GOT3 (cell line): Measurements from ENCODE around the gene FCER2.
"Not testable (repeated sequence)": the region's sequence is repeated elsewhere in the genome, so short reads cannot be mapped to it uniquely, and the experiment has no call there.

Source experiments
- DNase-seq: peaks from one replicate; lab custom pipeline; 2025; ENCODE audit warnings: mixed read lengths; lab: John Stamatoyannopoulos, UW

FCER2 gene, protein sequence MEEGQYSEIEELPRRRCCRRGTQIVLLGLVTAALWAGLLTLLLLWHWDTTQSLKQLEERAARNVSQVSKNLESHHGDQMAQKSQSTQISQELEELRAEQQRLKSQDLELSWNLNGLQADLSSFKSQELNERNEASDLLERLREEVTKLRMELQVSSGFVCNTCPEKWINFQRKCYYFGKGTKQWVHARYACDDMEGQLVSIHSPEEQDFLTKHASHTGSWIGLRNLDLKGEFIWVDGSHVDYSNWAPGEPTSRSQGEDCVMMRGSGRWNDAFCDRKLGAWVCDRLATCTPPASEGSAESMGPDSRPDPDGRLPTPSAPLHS

GRCh38 chr19:7701654-7702457 is at the start of gene FCER2:
TSS of gene FCER2 (minus strand) at chr19:7702131. CDS start at chr19:7699760, 2,371 bp downstream.
- DNase-seq = no peak

- DNase-seq = no peak
Observed at GRCh38 chr19:7751157-7751783, 49.3 kb upstream of the FCER2 start.

GRCh38 chr19:7748756-7749155 is 46.8 kb upstream of the FCER2 start:
- no peak for DNase-seq

GRCh38 chr19:7748171-7748570 is 46.2 kb upstream of the FCER2 start:
- no peak for DNase-seq

- no peak for DNase-seq
Observed at GRCh38 chr19:7746903-7747884, 45.3 kb upstream of the FCER2 start, which contains the start of gene CD209. TSS of gene CD209 (minus strand) at chr19:7747534. CDS start at chr19:7747511, 23 bp downstream.

DNA sequence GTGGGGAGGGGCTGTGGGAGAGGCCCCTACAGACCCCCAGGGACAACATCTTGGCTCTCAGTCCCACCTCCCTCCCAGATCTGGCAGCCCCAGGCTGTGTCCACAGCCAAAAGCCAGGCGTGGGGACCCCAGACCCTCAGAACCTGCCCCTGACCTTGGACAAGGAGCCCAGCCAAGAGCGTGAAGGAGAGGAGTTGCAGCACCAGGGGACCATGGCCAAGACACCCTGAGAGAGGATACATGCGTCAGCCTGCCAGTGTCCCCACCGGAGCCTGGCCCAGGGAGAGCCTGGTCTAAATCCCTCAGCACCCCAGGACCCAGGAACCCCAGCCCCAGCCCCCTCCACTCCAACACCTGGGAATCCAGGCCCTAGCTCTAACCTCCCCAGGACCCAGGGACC is 44.4 kb upstream of the FCER2 start:
- DNase-seq = not testable (repeated sequence)

DNA sequence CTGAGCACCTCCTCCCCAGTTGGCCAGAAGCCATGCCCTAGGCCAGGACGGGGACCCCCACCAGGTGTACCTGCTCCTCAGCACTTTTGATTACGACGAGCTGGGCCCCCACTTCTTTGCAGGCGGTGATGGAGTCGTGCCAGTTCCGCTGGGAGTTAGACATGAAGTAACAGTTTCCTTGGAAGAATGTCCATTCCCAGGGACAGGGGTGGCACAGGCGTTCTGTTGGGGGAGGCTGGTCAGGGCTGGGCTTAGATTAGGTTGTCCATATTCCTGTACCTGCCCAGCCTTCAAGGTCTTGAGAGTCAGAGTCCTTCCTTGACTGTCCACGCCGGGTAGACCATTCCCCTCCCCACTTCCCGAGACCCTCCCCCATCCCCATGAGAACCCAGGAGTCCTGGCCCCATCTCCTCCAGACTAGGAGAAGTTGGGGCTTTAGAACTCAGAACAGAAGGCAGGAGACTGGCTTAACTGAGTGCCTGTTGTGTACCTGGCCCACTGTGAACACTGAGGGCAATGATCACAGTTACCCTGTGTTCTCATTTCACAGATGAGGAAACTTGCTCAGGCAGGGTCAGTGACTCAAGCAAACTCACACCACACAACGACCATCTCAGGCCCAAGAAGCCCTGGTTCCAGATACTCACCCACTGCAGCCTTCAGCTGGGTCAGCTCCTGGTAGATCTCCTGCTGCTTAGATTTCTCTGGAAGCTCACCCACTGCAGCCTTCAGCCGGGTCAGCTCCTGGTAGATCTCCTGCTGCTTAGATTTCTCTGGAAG is 43.1 kb upstream of the FCER2 start:
- DNase-seq = no peak

DNA sequence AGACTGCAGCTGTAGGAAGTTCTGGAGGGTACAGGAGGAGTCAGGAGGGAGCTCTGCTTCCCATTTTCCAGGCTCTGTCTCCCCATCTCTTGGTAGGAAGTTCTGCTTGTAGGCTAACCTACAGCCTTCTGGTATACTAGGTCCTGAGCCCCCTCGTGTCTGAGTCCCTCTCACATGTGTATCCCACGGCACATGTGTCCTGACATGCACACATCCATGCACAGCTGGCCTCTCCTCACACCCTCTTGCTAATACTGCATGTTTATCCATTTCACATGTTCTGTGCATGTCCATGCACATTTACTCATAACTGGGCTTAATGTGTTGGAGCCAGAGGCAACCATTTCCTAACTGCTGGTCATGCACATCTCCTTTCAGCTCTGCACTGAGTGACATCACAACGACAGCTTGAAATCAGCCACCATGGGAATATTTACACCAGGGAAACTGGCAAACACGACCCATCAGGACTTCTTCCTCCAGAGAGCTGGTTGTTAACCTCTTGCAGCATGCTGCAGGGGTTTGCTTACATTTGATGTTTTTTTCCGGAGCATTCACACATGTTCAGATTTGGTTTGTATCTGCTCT is 42.4 kb upstream of the FCER2 start:
- no peak for DNase-seq

- no peak for DNase-seq
Observed at GRCh38 chr19:7743425-7743841, 41.5 kb upstream of the FCER2 start.

- DNase-seq = no peak
Observed at GRCh38 chr19:7742991-7743390, 41.1 kb upstream of the FCER2 start.

- no peak for DNase-seq
Observed at GRCh38 chr19:7742575-7742974, 40.6 kb upstream of the FCER2 start.

DNA sequence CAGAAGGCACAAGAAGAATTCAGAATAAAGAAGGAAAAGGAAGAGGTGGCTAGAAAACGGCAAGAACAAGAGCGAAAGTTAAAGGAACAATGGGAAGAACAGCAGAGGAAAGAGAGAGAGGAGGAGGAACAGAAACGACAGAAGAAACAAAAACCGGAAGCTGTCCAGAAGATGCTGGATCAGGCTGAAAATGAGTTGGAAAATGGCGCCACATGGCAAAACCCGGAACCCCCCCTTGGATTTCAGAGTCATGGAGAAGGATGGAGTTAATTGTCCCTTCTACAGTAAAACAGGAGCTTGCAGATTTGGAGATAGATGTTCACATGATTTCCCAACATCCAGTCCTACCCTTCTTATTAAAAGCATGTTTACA is 38.7 kb upstream of the FCER2 start:
- no peak for DNase-seq

DNA sequence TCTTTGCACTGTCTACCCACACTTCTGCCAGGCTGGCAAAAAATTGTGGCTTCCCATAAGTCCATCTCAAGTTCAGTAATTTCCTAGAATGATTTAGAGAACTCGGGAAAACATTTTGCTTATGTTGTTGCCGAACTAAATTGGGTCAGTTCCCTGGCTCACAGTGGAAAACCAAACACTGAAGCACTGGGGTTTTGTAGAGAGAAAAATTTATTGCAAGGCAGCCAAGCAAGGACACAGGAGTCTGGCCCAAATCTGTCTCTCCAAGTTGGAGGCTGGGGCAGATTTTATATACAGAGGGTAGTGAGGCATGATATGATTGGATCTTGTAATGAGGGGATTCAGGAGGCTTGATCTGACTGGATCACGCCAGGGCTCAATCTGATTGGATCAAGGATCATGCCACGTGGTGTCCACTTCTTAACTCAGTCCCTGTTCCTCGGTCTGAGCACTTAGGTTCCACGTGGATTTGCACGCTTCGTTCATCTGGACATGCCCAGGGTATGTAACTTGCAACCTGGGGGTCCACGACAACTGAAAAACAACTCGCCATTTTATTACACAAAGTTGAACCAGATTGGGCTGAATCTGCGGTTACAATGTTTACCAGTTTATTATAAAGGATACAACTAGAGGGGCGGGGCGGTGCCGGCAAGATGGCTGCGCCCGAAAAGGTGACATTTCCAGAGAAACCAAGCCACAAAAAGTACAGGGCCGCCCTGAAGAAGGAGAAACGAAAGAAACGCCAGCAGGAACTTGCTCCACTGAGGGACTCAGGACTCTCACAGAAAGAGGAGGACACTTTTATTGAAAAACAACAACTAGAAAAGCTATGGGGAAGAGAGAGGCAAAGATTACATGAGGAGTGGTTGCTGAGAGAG is 38.1 kb upstream of the FCER2 start:
- DNase-seq = no peak

DNA sequence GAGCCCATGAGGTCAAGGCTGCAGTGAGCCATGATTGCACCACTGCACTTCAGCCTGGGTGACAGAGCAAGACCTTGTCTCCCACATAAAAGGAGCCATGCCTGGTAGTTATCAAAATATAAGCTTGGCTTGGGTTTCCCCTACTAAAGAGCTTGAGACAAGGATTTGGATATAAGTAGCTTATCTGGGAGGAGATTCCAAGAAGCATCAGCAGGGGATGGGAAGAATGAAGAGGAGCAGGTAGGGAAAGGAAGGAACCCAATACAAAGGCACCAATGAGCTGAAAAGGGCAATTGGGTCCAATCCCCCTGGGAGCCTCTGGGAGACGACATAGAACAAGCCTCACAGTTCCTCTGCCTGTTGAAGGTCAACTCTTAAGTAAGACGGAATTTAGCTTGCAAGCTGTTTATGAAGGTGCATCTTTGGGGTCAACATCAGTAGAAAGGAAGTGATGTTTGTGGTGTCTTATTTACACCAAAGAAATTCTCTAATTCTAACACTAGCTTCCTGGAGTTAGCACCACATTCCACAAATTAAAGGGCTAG is 37.4 kb upstream of the FCER2 start:
- no peak for DNase-seq

DNA sequence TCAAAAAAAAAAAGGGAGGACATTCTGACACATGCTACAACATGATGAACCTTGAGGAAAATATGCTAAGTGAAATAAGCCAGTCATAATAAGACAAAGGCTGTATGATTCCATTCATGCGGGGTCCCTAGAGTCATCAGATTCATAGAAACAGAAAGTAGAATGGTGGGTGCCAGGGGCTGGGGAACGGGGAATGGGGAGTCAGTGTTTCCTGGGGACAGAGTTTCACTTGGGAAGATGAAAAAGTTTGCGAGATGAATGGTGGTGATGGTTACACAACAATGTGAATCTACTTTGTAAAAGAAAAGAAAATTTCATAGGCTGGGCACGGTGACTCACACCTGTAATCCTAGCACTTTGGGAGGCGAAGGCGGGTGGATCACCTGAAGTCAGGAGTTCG is 36.1 kb upstream of the FCER2 start:
- DNase-seq = no peak

DNA sequence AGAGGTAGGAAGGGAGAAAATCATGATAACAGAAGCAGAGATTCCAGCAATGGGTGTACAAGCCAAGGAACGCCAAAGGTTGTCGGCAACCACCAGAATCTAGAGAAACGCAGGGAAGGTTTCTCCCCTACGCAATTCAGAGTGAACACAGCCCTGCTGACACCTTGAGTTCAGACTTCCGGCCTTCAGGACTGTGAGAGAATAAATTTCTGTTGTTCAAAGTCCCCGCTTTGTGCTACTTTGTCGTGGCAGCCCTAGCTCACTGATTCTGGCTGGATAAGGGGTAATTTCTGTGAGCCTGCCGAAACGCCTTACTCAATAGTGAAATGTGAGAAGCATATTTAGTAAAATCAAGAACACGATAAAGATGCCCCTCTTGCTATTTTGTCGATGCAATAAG is 35.3 kb upstream of the FCER2 start:
- DNase-seq = no peak

GRCh38 chr19:7736148-7736547 is 34.2 kb upstream of the FCER2 start:
- no peak for DNase-seq

DNA sequence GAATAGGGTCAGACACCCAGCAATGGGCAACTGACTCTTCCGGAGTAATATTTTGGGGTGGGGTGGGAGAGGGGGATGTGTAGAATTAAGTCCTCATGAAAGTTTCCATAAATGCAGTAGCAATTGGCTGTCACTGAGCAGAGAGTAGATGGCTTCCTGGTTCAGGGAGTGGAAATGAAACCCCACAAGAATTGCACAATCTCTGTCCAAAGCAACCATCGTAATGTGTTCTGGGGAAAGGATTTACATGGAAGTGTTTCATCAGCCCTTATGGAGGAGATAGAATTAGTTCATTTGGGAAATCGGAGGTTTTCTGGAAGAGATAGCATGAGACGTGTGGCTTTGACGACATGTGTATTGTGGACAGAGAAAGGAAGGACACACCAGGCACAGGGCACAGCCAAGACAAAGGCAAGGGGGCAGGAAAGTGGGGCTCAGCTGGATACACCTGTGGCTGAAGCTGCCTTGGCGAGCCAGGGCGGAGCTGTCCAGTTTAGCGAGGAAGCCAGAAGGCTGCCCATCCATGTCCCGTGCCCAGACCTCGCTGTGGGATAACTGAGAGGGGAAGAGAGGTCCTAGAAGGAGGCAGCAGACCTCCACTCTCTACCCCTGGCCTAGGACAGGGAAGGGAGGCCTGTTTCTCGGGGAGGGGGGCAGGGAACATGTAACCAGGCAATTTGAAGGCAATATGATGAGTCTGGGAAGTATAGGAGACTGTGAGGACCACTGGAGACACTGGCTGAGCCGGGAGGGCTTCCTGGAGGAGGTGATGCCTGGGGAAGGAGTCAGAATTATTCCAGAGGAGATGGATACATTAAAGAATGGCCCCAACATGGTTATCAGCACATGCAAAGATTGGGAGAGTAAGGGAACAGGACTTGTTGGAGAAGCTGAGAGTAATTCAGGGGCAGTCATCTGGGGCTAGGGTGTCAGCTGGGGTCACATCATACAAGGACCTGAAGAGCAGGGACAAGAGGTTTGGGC is 32.6 kb upstream of the FCER2 start:
- DNase-seq = no peak
